Activated CD4-positive, alpha-beta memory T cell treated with anti-CD3 and anti-CD28 coated beads for 36 hours (primary cell): ENCODE data around the gene BSPRY. TPM values are rescaled to one million over a fixed set of nuclear protein-coding genes. Genes with fewer than 3 reads are reported as not detected.

ENCODE experiments used
- CTCF ChIA-PET: fragments of 350-600 bp; sonication (Branson Sonifier 250); formaldehyde crosslinking; loops from one replicate; lab custom pipeline; 2021; ENCODE audit warnings: antibody characterized with exemption, inconsistent platforms; lab: Charles Lee
- POLR2A ChIA-PET: fragments of 350-600 bp; sonication (Branson Sonifier 250); formaldehyde crosslinking; loops from one replicate; lab custom pipeline; 2021; ENCODE audit warnings: antibody characterized with exemption; lab: Charles Lee
- DNase-seq: peaks from one replicate; pipeline ENCODE4 v3.0.0-alpha.2; 2020
- H3K27ac Mint-ChIP-seq: one replicate; pipeline ENCODE4 v1.8.0; 2021; ENCODE audit warnings: mixed read lengths
- H3K27me3 Mint-ChIP-seq: one replicate; pipeline ENCODE4 v1.8.0; 2021; ENCODE audit warnings: mixed read lengths
- H3K36me3 Mint-ChIP-seq: one replicate; pipeline ENCODE4 v1.8.0; 2021; ENCODE audit warnings: mixed read lengths
- H3K4me1 Mint-ChIP-seq: one replicate; pipeline ENCODE4 v1.8.0; 2021; ENCODE audit warnings: low read depth, mixed read lengths
- H3K4me3 Mint-ChIP-seq: one replicate; pipeline ENCODE4 v1.8.0; 2021; ENCODE audit warnings: mild to moderate bottlenecking, mixed read lengths
- H3K9me3 Mint-ChIP-seq: one replicate; pipeline ENCODE4 v1.8.0; 2021; ENCODE audit warnings: mixed read lengths
- intact Hi-C: fragments of 100-400 bp; cut with micrococcal nuclease; formaldehyde crosslinking; loops from one replicate; pipeline ENCODE4 v1.15.1; 2023
- total RNA-seq, 2 experiments: library from RNA; stranded (reverse); gene quantifications; one replicate each; pipeline ENCODE4 v1.2.3, GENCODE V29; 2021

The BSPRY gene
- total RNA-seq, 2 experiments from 2014 or later: 7.6 to 8.5 TPM

GRCh38 chr9:113417370-113417769 is 68.0 kb downstream of the BSPRY start:
- Mint-ChIP-seq H3K36me3 (no peaks in the 10 kb centered on the region), H3K27me3 (no peaks in the 10 kb centered on the region), H3K27ac (no peak overlapping the region), H3K9me3 (no peaks in the 10 kb centered on the region), H3K4me3 (no peak overlapping the region), H3K4me1 (no peaks in the 10 kb centered on the region)
- ChIA-PET POLR2A (no interaction called here), CTCF (interaction anchor here (1.3 kb wide), 1 partner anchor 238 kb away, joined by 4 read pairs; no protein-coding TSS in a partner anchor)
- intact Hi-C loops: no loop called here
- DNase-seq: no peak

Other genes with a start within 250 kb of the BSPRY start
- 1 to 10 TPM; 5.1 to 6.7 TPM for gene SLC31A2, start 198.5 kb upstream of the BSPRY start, total RNA-seq
- 10 to 100 TPM; 25.8 to 27.7 TPM for gene FKBP15, start 128.3 kb upstream of the BSPRY start, total RNA-seq
- gene SLC31A1, start 128.0 kb upstream of the BSPRY start, total RNA-seq: 10 to 100 TPM; 12.1 to 12.5 TPM
- gene CDC26, start 74.0 kb upstream of the BSPRY start, total RNA-seq: 10 to 100 TPM; 49.8 to 50.9 TPM
- 10 to 100 TPM; 47.6 to 48.7 TPM for gene PRPF4, start 73.9 kb upstream of the BSPRY start, total RNA-seq
- gene RNF183, start 46.2 kb upstream of the BSPRY start, total RNA-seq: under 1 TPM; 0.36 to 0.39 TPM
- gene WDR31, start 9.3 kb upstream of the BSPRY start, total RNA-seq: 1 to 10 TPM; 1.6 to 2.4 TPM
- 10 to 100 TPM; 17.2 to 17.7 TPM for gene HDHD3, start 27.4 kb downstream of the BSPRY start, total RNA-seq
- 10 to 100 TPM; 21.4 to 22.9 TPM for gene ALAD, start 51.7 kb downstream of the BSPRY start, total RNA-seq
- 10 to 100 TPM; 44.3 to 45.0 TPM for gene POLE3, start 61.1 kb downstream of the BSPRY start, total RNA-seq
- under 1 TPM; 0.65 to 0.81 TPM for gene C9orf43, start 61.2 kb downstream of the BSPRY start, total RNA-seq
- gene RGS3, start 114.2 kb downstream of the BSPRY start, total RNA-seq: 10 to 100 TPM; 54.4 to 57.7 TPM